ENCODE data around the gene LRRC46. TPM values are rescaled to one million over a fixed set of nuclear protein-coding genes. Genes with fewer than 3 reads are reported as not detected.

Gene LRRC46
- total and polyA plus RNA-seq, 2 of the 13 experiments (the other 11 are each of a cell fraction or from before 2014, with no cell fraction given) = 0.09 TPM

DNA sequence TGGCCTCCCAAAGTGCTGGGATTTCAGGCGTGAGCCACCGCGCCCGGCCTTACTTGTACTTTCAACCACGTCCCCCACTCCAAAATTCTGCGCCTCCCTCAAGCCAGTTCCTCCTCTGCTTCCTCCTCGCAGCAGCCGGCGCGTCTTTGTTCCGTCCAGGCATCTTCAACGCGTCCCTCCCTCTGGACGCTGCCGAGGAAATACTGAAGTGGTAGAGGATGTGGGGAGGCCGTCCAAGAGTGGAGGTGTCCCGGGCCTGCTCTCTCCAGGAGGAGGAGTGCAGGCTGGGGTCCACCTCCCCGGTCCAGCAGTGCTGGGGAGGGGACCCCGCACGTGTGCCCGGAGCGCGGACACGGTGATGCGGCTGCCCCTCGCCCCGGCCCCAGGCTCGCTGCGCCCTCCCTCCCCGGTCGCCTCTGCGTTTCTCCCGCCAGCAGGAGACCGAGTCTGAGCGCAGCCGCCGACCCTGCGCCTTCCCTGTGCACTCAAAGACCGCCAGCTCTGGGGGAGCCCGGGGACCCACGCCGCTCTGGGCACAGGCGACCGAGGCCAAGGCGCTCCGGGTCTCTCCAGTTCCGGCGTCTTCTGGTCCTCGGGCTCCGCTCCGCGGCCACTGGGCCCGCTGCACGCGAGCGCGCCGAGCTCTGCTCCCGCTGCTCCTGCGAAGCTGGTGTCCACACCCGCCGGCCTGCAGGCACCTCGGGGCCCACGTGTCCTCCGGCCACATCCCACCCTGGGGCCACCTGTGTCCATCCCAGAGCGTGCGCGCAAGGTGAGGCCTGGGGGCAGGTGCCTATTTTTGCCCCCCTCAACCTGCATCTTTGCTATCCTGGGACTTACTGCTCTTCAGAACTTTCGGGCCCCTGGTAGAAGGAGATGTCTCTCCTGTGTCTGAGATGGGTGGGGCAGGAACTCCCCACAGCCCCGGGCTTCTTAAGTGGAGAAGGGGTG is 41.6 kb upstream of the LRRC46 start (continued):
- no peak for TF ChIP-seq HBP1 (CRISPR knock-in tag; IDR thresholded peaks at IDR 0.05; ENCODE audit: low read depth)
- no peak for TF ChIP-seq LCORL (IDR thresholded peaks at IDR 0.05)
- TF ChIP-seq LCORL (CRISPR knock-in tag; IDR thresholded peaks at IDR 0.05) = no peak
- TF ChIP-seq, protein P1, sequence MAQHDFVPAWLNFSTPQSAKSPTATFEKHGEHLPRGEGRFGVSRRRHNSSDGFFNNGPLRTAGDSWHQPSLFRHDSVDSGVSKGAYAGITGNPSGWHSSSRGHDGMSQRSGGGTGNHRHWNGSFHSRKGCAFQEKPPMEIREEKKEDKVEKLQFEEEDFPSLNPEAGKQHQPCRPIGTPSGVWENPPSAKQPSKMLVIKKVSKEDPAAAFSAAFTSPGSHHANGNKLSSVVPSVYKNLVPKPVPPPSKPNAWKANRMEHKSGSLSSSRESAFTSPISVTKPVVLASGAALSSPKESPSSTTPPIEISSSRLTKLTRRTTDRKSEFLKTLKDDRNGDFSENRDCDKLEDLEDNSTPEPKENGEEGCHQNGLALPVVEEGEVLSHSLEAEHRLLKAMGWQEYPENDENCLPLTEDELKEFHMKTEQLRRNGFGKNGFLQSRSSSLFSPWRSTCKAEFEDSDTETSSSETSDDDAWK (CRISPR knock-in tag; IDR thresholded peaks at IDR 0.05) = no peak
- no peak for TF ChIP-seq IKZF4 (CRISPR knock-in tag; IDR thresholded peaks at IDR 0.05; ENCODE audit: borderline replicate concordance, low read depth, not compliant biosample characterization)
- peak; percentile 46; the same call in 1 of the 2 replicates for TF ChIP-seq KDM5B (CRISPR knock-in tag; IDR thresholded peaks at IDR 0.05; ENCODE audit: borderline replicate concordance)
- no peak for TF ChIP-seq CHD2 (IDR thresholded peaks at IDR 0.05; ENCODE audit: low read depth, low read length)
- no peak for TF ChIP-seq PITX1 (CRISPR knock-in tag; IDR thresholded peaks at IDR 0.05)
- 0 out of 2 replicates have a peak, but pooled peaks have one; percentile 26 for TF ChIP-seq NFIB (CRISPR knock-in tag; IDR thresholded peaks at IDR 0.05; ENCODE audit: borderline replicate concordance)
- TF ChIP-seq, protein P2, sequence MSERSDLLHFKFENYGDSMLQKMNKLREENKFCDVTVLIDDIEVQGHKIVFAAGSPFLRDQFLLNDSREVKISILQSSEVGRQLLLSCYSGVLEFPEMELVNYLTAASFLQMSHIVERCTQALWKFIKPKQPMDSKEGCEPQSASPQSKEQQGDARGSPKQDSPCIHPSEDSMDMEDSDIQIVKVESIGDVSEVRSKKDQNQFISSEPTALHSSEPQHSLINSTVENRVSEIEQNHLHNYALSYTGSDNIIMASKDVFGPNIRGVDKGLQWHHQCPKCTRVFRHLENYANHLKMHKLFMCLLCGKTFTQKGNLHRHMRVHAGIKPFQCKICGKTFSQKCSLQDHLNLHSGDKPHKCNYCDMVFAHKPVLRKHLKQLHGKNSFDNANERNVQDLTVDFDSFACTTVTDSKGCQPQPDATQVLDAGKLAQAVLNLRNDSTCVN (CRISPR knock-in tag; IDR thresholded peaks at IDR 0.05; ENCODE audit: borderline replicate concordance) = no peak
- TF ChIP-seq PAX8 (CRISPR knock-in tag; IDR thresholded peaks at IDR 0.05; ENCODE audit: borderline replicate concordance) = no peak
- TF ChIP-seq, protein P3, sequence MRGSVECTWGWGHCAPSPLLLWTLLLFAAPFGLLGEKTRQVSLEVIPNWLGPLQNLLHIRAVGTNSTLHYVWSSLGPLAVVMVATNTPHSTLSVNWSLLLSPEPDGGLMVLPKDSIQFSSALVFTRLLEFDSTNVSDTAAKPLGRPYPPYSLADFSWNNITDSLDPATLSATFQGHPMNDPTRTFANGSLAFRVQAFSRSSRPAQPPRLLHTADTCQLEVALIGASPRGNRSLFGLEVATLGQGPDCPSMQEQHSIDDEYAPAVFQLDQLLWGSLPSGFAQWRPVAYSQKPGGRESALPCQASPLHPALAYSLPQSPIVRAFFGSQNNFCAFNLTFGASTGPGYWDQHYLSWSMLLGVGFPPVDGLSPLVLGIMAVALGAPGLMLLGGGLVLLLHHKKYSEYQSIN (CRISPR knock-in tag; IDR thresholded peaks at IDR 0.05; ENCODE audit: borderline replicate concordance) = no peak
- no peak for TF ChIP-seq RFX5 (IDR thresholded peaks at IDR 0.05; ENCODE audit: low read depth, low read length)
- TF ChIP-seq ZNF382 (CRISPR knock-in tag; IDR thresholded peaks at IDR 0.05; ENCODE audit: borderline replicate concordance) = no peak
- TF ChIP-seq RELA (CRISPR knock-in tag; IDR thresholded peaks at IDR 0.05) = no peak
- TF ChIP-seq SMAD9 (CRISPR knock-in tag; IDR thresholded peaks at IDR 0.05) = no peak
- no peak for TF ChIP-seq ZNF777 (CRISPR knock-in tag; IDR thresholded peaks at IDR 0.05)
- no peak for TF ChIP-seq ZNF30 (CRISPR knock-in tag; IDR thresholded peaks at IDR 0.05)
- TF ChIP-seq MXD3 (CRISPR knock-in tag; IDR thresholded peaks at IDR 0.05) = 0 out of 2 replicates have a peak, but pooled peaks have one; percentile 29
- TF ChIP-seq PHF5A (CRISPR knock-in tag; IDR thresholded peaks at IDR 0.05; ENCODE audit: low read depth, unreplicated experiment) = no peak
- TF ChIP-seq HMG20B (CRISPR knock-in tag; conservative IDR thresholded peaks at IDR 0.05) = no peak
- 0 out of 2 replicates have a peak, but pooled peaks have one; percentile 29 for TF ChIP-seq DNMT1 (CRISPR knock-in tag; IDR thresholded peaks at IDR 0.05)
- TF ChIP-seq ZNF766 (CRISPR knock-in tag; IDR thresholded peaks at IDR 0.05; ENCODE audit: borderline replicate concordance) = no peak
- no peak for TF ChIP-seq ZNF260 (CRISPR knock-in tag; IDR thresholded peaks at IDR 0.05; ENCODE audit: borderline replicate concordance, low read depth)

Measured in HepG2 (cell line).